HG02588 (cell line): ENCODE results near the gene LRRC8E.
A peak's percentile ranks its signal among the peaks of the same experiment; 100 is the strongest.

Experiments used
- ATAC-seq: cut with Tn5 transposase; IDR thresholded peaks from one replicate; pipeline ENCODE4 v1.9.1; 2021; ENCODE audit warnings: mild to moderate bottlenecking, moderate library complexity; ENCODE audit not compliant: unreplicated experiment

Gene LRRC8E

GRCh38 chr19:7867092-7867844, 21.0 kb upstream of the LRRC8E start:
- ATAC-seq = no peak

- no peak for ATAC-seq
Measured at GRCh38 chr19:7868326-7868670, 20.0 kb upstream of the LRRC8E start.

GRCh38 chr19:7868671-7869452, 19.4 kb upstream of the LRRC8E start:
- ATAC-seq = peak; percentile 58

GRCh38 chr19:7869453-7869909, 18.8 kb upstream of the LRRC8E start:
- ATAC-seq = peak; percentile 45

- no peak for ATAC-seq
Measured at GRCh38 chr19:7869910-7870511, 18.3 kb upstream of the LRRC8E start.

- ATAC-seq = no peak
Measured at GRCh38 chr19:7870571-7871436, 17.5 kb upstream of the LRRC8E start.

- no peak for ATAC-seq
Measured at GRCh38 chr19:7871437-7872305, 16.6 kb upstream of the LRRC8E start.

GRCh38 chr19:7872306-7873204, 15.8 kb upstream of the LRRC8E start:
- no peak for ATAC-seq

- ATAC-seq = no peak
Measured at GRCh38 chr19:7873304-7874075, 14.8 kb upstream of the LRRC8E start.

- ATAC-seq = no peak
Measured at GRCh38 chr19:7874076-7874896, 14.0 kb upstream of the LRRC8E start, which contains the start of gene PRR36. PRR36 (minus strand) TSS chr19:7874390; CDS start chr19:7873689, 701 bp downstream.

GRCh38 chr19:7874897-7875273, 13.4 kb upstream of the LRRC8E start:
- no peak for ATAC-seq

GRCh38 chr19:7877249-7877836, 11.0 kb upstream of the LRRC8E start:
- ATAC-seq = no peak

GRCh38 chr19:7879111-7879807, 9.1 kb upstream of the LRRC8E start:
- ATAC-seq = no peak

GRCh38 chr19:7879836-7880235, 8.5 kb upstream of the LRRC8E start:
- no peak for ATAC-seq

GRCh38 chr19:7881910-7882309, 6.4 kb upstream of the LRRC8E start:
- ATAC-seq = no peak

- no peak for ATAC-seq
Measured at GRCh38 chr19:7883105-7883504, 5.2 kb upstream of the LRRC8E start.
